NCI-H226 (cell line): ENCODE results near the gene SIGLEC12.
"Not testable (repeated sequence)": the region's sequence is repeated elsewhere in the genome, so short reads cannot be mapped to it uniquely, and the experiment has no call there.

Source experiments
- DNase-seq: peaks from one replicate; pipeline ENCODE4 v3.0.0-alpha.2; 2015

Gene SIGLEC12

DNA sequence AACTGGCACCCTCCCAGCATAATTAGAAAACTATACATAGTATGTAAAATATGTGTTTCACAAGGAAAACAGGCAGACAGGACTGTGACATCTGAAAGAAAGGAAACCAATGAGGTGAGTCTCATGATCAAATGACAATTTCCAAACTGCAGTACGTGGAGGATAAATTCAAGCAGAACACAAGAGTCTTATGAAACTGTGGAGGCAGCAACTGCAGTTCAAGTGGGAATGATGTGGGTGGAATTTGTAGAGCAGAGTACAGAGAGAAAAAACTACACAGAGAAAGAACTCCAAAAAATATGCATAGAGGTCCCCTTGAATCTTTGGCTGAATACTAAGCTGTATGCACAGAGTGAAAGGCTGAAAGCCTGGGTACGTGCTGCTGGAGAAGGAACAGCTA is 20.2 kb upstream of the SIGLEC12 start:
- no peak for DNase-seq

DNA sequence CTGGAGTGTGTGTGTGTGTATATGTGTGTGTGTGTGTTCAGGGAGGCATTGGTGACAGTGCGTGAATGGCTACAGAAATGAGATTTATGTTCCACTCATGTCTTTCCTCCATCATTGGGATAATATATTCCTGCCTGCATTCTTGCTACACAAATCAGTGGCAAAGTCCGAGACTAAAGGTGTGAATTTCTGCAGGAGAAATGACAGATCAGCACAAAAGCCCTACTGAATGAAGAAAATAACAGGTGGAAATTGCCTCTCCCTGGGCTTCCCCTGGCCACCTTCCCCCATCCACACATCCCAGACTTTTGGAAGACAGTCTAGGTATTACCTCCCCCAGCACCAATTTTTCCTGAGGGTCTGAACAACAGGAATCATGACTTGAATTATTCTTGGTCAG is 19.8 kb upstream of the SIGLEC12 start:
- DNase-seq = no peak

DNA sequence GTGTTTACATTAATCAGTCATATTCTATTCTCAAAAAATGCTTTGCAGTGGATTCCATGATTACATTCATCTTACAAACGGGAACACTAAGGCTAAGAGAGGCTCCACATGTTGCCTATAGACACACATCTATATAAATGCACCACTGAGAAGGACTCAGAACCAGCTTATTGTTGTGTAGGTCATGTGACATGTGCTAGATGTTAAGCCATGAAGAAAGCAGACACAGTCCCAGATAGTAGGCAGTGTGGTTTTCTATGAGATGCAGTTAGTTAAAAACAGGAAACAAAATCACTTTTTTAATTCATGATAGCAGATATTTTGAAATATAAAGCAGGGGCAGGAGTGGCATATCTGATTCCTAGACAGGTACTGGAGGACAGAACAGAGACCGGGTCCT is 19.1 kb upstream of the SIGLEC12 start:
- no peak for DNase-seq

DNA sequence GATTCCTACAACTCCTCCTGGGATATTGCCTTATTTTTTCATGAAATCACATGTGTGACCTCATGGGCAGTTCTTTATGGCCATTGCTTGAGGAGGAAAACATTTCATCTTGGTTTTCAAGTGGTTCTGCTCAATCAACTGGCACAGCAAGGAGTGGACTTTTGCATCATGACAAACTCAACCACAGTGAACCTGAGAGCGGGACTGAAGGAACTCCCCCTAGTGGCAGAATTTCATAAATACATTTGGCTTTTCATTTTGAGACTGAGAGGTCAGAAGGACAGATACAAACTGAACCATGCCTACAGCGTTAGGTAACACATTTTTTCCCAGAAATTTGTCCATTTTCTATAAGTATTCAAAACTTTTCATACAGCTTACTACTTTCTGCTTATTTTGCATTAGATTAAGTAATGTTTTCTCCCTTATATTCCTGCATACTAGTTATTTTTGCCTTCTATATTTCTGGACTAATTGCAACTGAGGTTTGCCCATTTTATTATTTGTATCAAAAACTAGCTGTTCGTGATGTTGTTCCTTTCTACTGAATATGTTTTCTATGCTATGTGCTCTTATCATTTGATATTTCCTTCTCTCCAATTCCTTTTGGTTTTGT is 13.4 kb upstream of the SIGLEC12 start:
- DNase-seq = no peak

DNA sequence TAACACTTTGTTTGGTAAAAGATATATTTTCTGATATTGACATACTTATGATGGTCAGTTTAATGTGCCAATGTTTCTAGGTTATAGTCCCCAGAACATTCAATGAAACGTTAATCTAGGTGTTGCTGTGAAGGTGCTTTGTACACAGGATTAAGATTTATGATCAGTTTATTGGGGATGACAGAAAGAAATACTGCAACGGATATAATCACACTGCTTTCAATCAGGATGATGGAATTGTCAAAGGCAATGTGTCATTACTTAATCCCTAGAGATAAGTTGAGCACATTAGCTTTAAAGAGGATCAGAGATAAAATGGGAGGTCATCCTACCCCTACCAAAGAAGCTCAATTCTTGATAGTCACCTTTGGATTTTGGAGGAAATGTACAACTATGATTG is 12.4 kb upstream of the SIGLEC12 start:
- no peak for DNase-seq

DNA sequence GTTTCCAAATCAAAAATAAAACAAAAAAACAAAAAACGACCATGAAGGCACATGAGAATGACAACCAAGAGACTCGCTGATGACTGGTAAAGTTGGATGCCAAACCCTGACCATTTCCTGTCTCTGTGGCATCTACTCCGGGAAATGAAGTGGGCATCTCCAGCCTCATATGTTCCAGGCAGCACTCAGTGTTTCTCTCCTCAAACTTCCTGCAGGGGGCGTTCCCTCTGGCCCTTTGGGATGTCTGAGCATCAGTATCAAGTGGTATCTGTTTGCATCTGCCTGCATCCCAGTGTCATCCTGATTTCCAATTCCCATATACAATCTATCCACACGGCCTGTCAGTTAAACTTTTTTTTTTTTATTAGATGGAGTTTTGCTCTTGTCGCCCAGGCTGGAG is 9.8 kb upstream of the SIGLEC12 start:
- DNase-seq = no peak

DNA sequence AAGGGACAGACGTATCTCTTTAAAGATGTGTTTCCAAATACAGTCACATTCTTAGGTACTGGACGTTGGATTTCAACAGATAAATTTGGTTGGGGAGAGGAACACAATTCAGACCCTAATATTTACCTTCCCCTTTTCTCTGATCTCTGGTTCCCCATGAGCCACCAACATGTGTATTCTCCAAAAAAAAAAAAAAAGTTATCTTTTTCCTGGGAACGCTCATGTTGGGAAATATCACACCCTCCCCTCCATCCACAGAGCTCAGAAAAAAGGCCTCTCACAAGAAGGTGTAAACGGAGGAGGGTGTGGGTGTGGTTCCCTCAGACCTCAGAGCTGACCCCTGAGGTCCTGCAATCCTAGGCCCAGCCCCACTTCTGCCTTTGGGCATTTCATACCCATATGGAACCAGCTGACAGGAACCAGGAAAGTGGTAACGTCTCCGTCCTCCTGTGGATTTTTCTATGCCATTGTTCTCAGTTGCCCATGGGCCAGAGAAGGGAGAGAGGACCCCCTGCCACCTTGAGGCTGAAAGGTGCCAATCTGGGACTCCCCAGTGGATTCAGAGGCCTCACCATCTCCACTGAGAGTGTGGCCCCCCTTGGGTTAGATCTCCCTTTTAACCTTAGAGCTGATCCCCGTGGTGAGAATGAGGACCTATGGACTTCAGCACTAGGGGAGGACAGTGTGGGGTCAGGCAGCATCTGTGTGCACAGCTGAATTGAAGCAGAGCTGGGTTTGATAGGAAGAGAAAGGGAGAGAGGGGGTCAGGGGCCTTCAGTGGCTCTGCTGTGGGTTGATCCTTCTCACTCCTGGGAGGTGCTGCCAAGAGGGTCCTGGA is 8.4 kb upstream of the SIGLEC12 start:
- DNase-seq = no peak

DNA sequence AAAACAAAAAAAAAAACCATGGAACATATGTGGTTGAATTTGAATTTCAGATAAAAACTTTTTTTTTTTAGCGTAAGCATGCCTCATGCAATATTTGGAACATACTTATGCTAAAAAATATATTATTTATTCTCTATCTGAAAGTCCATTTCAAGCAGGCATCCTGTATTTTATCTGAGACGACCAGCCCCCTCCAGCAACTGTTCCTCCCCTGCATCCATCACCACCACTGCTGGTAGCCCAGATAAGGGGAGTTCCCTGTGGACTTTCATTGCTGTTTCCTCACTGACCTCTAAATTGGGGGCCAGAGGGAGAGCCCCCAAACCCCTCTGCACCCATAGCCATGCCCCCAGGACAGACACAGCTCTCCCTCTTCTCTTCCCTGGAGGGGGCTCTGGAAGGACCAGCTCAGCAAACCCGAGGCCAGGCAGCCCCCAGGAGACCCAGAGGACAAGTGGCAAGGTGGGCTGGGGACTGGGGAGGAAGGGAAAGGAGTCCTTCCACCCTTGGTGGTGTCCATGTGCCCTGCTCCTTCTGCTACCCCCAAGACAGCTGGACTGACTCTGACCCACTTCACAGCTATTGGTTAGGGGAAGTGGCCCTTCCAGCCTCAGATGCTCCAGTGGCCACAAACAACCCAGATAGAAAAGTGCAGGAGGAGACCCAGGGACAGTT is 6.6 kb upstream of the SIGLEC12 start:
- no peak for DNase-seq

DNA sequence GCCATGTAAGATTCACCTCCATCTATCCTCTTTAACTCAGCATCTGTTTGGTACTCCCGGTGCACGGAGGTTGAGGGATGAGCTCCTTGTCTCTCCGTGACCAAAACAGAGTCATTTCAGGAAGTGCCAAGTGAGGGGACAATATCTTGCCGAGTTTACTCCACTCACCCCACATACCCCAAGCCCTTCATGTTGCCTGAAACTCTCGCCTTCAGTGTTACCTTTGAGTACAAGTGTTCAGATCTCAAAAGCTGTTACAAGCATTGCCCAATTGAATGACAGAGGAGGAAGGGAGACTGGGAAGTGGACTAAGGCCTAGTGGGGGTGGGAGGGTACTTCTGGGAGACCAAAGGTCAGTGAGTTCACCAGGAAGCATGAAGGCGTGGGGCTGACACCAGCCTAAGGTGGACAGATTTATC is 6.0 kb upstream of the SIGLEC12 start:
- DNase-seq = no peak

DNA sequence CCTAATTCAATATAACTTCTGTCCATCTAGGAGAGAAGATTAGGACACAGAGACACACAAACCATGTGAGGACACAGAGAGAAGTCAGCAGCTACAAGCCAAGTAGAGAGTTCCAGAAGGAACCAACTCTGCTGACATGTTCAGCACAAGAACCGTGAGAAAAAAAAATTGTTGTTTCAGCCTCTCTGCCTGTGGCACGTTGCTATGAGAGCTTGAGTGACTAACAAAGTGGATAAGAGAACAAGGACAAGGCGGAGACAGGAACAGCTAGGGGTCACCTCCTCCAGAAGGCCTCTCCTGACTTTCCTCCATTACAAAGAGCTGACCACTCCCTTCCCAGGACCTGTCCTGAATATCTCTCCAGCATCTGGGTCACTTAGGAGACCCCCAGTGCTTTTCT is 5.6 kb upstream of the SIGLEC12 start:
- DNase-seq = no peak

DNA sequence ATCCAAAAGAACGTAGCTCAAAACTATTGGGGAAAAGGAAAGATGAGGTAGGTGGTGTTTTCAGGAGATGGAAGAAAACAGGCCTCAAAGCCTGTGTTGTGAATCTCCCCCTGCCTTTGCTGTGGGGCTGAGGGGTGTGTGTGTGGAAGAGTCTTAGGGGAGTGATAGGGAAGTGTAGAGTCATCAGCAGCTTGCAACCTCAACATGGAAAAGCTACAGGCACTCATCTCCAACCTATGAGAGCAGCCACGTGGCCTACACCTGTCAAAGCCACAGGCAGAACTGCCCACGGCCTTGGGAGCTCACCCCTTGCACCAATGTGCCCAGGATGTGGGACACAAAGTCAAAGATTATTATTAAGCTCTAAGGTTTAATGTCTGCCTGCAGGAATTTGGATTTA is 4.3 kb upstream of the SIGLEC12 start:
- DNase-seq = no peak

DNA sequence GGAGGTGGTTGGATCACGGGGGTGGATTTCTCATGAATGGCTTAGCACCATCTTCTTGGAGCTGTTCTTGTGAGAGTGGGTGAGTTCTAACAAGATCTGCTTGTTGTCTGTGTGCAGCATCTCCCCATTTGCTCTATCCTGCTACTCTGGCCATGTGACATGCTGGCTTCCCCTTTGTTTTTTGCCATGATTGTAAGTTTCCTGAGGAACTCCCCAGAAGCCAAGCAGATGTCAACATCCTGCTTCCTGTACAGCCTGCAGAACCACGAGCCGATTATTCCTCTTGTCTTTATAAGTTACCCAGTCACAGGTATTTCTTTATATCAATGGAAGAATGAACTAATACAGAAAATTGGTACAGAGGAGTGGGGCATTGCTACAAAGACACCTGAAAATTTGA is 2.3 kb upstream of the SIGLEC12 start:
- DNase-seq = no peak

DNA sequence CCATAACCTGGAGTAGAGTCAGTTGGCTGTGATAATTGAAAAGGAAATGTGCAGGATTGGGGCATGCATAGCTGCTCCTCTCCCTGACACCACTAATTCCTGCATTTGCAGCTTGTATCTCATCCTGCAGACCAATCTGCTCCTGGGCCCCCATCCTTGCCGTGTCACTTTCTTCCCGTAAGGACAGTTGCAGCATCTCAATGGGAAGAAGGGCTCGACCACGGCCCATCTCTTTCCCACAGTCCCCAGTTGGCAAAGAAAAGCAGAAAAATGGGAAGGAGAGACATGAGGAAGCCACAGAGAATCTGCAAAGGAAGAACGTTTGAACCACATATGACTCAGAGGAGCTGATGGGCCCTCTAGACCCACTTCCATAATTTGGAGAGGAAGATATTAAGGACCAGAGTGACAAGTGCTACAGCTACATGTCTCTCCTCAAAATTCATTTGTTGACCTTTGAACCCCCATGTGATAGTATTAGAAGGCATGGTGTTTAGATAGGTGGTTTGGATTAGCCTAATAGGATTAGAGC is 1.8 kb upstream of the SIGLEC12 start:
- DNase-seq = no peak

DNA sequence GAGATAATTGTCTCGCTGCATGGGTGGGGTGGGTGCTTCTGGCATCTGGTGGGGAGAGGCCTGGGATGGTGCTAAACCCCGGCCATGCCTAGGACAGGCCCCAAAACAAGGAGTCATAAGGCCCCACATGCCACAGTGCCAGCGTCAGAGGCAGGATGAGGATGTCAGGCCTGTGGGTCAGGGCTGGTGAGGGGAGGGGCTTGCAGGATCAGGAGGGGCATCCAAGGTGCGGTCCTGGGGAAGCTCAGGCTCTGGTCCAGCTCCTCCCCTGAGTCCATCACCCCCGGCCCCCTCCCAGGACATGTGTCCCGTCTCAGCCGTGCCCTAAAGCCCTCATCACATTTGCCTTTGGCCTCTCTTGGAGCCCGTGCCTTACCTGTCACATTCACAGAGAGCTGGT is 669 bp downstream of the SIGLEC12 start:
- not testable (repeated sequence) for DNase-seq

DNA sequence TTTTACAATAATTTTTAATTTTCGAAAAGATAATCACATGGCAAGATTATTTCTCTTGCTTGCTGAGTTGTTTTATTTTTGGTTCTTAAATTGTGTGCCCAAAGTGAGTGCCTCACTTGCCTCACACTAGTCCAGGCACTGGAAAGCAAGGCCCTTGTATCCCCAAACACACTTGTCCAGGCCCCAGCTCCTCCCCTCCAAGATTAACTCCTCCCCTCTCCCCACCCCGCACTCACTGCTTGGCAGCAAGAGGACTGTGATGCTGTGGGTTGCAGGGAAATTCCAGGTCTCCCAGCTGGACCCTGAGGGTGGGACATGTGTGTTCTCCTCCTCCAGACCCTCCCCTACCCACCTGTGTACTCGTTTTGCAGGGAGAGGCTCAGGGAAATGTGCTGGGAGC is 3.9 kb downstream of the SIGLEC12 start:
- DNase-seq = no peak

DNA sequence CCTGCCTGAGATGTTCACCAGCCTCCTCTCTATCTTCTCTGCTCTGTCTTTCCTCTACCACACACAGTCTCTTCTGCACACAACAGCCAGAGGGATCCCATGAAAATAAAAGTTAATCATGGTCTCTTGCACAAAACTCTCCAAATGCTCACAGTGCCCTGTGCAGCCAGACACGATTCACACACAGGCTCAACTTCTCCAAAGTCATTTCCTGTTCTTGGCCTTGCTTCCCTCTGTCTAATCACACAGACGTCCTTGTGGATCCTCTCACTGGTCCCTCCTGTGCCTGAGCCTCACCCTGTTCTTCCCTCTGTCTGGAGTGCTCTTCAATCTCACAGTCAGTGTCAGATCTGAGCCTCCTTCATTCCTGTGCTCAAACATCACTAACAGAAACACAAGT is 7.8 kb downstream of the SIGLEC12 start:
- no peak for DNase-seq

DNA sequence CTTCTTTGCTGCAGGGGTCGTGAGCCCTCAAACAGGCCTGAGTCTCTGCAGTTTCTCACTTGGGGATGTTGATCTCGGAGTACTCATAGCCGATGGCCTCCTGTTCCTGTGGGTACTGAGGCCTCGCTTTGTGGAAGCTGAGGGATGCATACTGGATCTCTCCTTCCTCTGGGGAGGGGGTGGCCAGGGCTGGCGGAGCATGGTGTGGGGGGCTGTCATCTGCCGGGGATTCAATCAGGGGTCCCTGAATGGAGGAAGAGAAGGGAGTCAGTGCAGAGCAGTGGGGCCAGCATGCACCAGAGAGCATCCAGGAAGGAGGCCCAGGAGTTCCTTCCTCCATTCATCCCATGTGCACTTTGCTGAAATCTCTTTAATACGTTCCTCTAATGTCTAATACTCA is 10.0 kb downstream of the SIGLEC12 start:
- no peak for DNase-seq

DNA sequence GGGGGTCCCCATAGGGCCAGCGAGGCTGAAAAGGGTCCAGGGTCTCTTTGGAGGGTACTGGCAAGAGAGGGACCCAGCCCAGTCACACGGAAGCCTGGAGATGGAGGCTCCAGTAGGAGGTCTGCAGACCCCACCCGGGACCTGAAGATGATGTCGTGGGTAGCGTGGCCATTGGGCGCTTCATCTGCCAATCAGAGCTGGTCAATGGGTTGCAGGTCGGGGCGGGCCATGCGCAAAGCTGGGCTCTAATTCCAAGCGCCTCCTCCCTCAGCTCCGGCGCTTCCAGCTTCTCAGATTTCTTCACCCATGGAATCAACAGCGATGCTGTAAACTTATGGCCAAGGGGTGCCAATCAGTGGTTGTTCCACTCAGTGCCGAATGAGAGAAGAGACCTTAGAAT is 10.9 kb downstream of the SIGLEC12 start:
- no peak for DNase-seq

DNA sequence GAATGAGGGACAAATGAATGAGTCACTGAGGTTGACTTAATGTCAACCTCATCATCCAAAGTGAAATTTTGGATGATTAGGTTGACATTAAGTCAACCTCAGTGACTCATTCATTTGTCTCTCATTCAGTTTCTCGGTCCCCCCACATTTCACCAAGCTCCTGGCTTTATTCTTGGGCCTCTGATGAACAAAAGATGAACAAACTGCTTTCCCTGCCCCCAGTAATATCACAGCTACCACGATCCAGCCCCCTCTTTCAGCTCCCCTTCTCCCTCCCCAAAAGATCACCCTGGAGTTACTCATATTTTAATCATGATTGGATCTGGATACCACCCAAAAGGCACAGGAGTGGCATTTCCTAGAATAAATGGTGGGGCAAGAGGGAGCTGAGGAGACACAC is 12.5 kb downstream of the SIGLEC12 start:
- no peak for DNase-seq

DNA sequence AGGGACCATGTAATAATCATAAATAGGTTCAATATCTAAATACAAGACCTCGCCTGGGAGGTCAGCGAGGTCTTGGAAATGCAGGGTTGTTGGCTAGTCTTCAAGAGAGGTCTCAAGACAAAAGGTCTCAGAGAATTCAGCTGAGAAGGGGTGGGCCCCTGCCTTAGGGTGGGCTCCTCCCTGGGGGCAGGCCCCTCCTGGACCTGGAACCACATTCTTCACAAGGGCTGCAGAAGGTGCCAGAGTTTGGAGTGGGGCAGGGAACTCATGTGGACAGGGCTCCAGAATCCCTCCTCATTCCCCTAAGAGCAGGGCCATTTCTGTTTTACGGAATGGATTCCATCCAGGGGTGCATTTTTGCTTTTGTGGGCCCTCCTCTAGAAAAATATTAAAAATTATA is 13.1 kb downstream of the SIGLEC12 start:
- DNase-seq = no peak

DNA sequence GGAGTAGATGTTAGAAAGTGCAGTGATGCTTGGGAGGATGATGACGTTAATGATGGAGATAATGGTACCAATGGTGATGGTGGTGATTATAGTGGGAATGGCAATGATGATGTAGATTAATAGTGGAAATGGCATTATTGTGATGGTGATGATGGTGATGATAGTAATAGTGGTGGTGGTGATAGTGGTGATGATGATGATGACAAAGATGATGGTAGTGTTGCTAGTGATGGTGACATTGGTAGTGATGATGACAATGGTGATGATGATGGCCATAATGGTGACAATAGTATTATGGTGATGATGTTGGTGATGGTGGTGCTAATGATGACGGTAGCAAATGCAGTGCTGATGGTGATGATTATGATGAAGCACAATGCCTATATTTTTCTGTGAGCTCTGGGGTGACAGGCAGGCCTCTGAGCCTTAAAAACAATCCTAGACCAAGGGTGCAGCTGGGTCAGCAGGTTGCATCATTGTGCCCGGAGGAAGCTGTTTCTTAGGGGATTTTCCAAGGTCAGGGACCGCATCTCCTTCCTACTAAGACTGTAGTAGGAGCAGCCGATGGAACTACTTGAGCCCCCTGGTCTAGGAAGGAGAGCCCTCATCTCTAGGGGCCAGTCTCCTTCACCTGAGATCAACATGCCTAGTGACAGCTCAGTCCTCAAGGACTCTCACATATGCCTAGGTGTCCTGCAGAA is 15.5 kb downstream of the SIGLEC12 start:
- DNase-seq = no peak

DNA sequence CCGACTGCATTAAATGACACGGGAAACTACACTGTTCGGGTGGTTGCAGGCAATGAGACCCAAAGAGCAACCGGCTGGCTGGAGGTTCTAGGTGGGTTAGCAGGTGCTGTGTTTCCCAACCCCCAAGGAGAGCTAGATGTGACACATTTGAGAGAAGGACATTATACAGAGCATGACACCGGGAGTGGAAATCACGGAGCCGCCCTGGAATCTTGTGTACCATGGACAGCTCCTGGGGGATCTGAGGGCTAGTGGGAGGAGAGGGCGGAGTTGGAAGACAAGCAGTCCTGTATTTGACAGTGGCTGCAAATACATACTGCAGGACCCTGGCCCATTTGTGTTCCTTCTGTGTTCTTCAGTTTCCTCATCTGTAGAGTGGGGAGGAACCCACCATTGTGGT is 21.0 kb downstream of the SIGLEC12 start:
- peak; percentile 19 for DNase-seq
